Body of pancreas (tissue), 4 donors: ENCODE measurements around the gene KCNK13.

Experiments used
- CTCF ChIP-seq, 7 experiments: fragments of 450-650 bp in 4 of 7; fragments of 200-600 bp in 3 of 7; sonication (generic) in 3 of 7; IDR thresholded peaks; one replicate each; pipeline ENCODE4 v1.5.1; 2016 to 2019; ENCODE audit warnings: antibody characterized with exemption in 7 of 7
- POLR2A ChIP-seq, 3 donors: fragments of 450-650 bp; IDR thresholded peaks; one replicate each; pipeline ENCODE4 v1.6.1; 2016; ENCODE audit warnings: antibody characterized with exemption in 3 of 3, mild to moderate bottlenecking in 2 of 3

- TF ChIP-seq CTCF (IDR thresholded peaks at IDR 0.05) (no peak), POLR2A (IDR thresholded peaks at IDR 0.05) (no peak)
Observed at GRCh38 chr14:90116444-90116843, 54.6 kb downstream of the KCNK13 start.
